Measurements from ENCODE around the gene WASF2. TPM values are rescaled to one million over a fixed set of nuclear protein-coding genes. Genes with fewer than 3 reads are reported as not detected.
A peak's percentile ranks its signal among the peaks of the same experiment; 100 is the strongest.

WASF2 gene
- total RNA-seq, 6 experiments from 2014 or later, result 18.4 to 38.1 (median 26.5) TPM

DNA sequence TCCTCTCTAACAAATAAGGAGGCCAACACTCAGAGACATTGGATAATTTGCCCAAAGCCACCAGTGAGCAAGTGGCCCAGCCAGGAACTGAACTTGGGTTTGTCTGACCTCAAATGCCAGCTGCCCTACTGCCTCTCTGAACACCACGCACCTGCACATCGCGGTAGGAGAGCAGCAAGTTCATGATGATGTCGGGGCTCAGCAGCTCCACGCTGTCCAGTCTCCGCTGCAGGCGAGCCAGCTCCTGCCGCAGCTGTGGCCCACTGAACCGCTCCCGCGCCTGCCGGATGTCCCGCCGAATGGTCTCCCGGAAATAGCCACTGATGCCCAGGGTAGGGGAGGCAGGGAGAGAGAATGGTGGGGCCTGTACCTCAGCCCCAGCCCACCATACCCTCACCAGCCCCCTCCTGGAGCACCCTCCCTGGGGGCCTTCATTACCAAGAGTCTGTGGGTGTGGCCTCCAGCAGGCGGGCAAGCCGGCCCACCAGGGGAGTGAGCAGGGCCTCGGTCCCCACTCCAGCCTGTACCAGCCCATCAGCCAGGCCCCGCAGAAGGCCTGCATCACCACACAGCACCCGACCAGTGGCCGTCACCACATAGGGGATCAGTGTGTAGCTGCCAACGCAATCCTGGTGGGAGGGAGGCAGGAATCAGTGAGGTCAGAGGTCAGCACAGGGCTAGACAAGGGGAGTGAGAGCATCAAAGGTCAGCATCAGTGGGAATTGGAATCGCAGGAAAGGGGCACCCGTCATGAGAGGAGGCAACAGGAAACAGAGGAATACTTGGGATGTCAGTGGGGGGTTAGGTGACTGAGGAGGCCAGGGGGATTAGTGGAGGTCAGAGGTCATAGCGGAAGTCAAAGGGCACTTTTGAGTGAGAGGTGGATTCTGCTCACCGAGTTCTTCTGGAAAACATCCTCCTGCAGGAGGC is 125.9 kb downstream of the WASF2 start:
- 86% methylated on average over 6 of the region's 26 CpGs for WGBS (ENCODE audit: insufficient coverage, low coverage, low lambda C conversion rate, missing lambda C conversion rate)
- intact Hi-C loops (cut with DNase I), result no loop called here
- Histone ChIP-seq H3K27me3 (no peaks in the 10 kb centered on the region), H3K36me3 (peaks cover 0 to 2% (median 0%) of the 10 kb centered on the region in 4 donors), H3K4me1 (peaks cover 0 to 22% (median 0%) of the 10 kb centered on the region in 4 donors), H3K27ac (no peak overlapping the region), H3K9me3 (no peaks in the 10 kb centered on the region), H3K4me3 (no peak overlapping the region)
- no peak for ATAC-seq
- no peak for DNase-seq
- TF ChIP-seq CTCF (IDR thresholded peaks at IDR 0.05) (no peak), POLR2A (IDR thresholded peaks at IDR 0.05) (no peak)

GRCh38 chr1:27361553-27361952 is 128.4 kb downstream of the WASF2 start:
- ATAC-seq (no peak), DNase-seq (no peak)
- intact Hi-C loops (cut with DNase I), result no loop called here
- Histone ChIP-seq H3K27ac (no peak overlapping the region), H3K4me1 (peaks cover 0 to 20% (median 4%) of the 10 kb centered on the region in 4 donors), H3K4me3 (no peak overlapping the region), H3K9me3 (no peaks in the 10 kb centered on the region), H3K36me3 (peaks cover 0 to 2% (median 0%) of the 10 kb centered on the region in 4 donors), H3K27me3 (no peaks in the 10 kb centered on the region)
- no CpG with 5 or more reads among the region's 8 CpGs for WGBS (ENCODE audit: insufficient coverage, low coverage, low lambda C conversion rate, missing lambda C conversion rate)
- TF ChIP-seq CTCF (IDR thresholded peaks at IDR 0.05) (no peak), POLR2A (IDR thresholded peaks at IDR 0.05) (no peak)

DNA sequence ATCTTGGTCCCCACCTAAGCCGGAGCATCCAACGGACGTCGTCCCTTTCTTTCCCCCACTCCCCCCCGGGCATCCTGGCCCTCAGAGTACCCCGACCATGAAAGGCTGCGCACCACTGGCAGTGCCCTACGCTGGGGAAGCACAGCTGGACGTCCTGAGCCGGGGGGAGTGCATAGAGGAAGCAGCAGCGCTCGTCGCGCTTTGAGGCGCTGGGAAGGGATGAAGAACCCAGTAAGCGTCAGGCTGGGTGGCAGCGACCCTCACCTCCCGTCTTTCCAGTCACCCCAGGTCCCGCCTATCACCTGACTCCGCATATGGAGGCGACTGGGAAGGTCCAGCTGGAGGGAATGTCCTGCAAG is 128.9 kb downstream of the WASF2 start:
- peaks cover 0 to 2% (median 0%) of the 10 kb centered on the region in 4 donors for H3K36me3 ChIP-seq
- DNase-seq, result no peak
- H3K4me1 ChIP-seq, result peaks cover 0 to 18% (median 4%) of the 10 kb centered on the region in 4 donors
- no peak overlapping the region for H3K4me3 ChIP-seq
- no peaks in the 10 kb centered on the region for H3K27me3 ChIP-seq
- H3K9me3 ChIP-seq, result no peaks in the 10 kb centered on the region
- WGBS (ENCODE audit: insufficient coverage, low coverage, low lambda C conversion rate, missing lambda C conversion rate), result 89% methylated on average over 13 of the region's 21 CpGs
- ATAC-seq, result no peak
- TF ChIP-seq CTCF (IDR thresholded peaks at IDR 0.05) (no peak), POLR2A (IDR thresholded peaks at IDR 0.05) (no peak)
- H3K27ac ChIP-seq, result no peak overlapping the region
- intact Hi-C loops (cut with DNase I), result no loop called here

DNA sequence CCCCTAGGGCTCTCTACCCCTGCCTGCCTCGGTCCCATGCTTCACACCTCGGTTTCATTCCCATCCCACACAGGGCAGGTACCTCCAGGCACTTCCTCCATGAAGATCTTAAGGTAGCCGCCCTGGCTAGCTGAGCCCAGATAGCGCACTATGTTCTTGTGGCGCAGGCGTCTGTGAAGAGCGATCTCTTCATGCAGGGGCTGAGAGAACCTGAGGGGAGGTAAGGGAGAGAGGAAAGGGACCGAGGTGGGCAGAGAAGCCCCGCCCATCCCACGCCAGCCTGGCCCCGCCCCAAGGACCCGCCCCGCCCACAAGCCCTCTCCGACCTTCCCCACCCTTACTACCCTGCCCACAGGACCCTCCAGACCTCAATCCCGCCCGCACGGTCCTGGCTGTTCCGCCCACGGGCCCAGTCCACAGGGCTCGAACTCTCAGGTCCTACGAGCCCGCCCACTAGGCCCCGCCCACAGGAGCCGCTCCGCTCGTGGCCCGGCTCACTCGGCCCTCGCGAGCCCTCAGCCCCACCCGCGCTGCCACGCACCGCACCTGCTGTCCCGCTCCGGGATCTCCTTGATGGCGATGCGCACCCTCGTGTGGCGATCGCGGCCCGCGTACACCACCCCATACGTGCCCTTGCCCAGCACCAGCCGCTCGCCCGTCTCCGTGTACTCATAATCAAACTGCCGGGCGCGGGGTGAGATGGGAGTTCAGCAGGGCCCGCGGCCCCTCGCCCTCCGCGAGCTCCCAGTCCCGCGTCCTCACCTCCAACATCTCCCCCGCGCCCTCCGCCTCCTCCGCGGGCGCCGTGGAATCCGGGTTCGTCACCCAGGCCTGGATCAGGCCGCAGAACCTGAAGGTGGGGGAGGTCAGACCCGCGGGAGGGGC is 129.6 kb downstream of the WASF2 start:
- no peaks in the 10 kb centered on the region for H3K9me3 ChIP-seq
- ATAC-seq (peak in 1 of 4 donors; percentile 42), DNase-seq (no peak)
- H3K4me1 ChIP-seq, result peaks cover 0 to 12% (median 4%) of the 10 kb centered on the region in 4 donors
- peaks cover 0 to 2% (median 0%) of the 10 kb centered on the region in 4 donors for H3K36me3 ChIP-seq
- intact Hi-C loops (cut with DNase I), result no loop called here
- peak overlapping the region in 1 of 3 donors; percentile 37 for H3K4me3 ChIP-seq
- H3K27me3 ChIP-seq, result no peaks in the 10 kb centered on the region
- TF ChIP-seq CTCF (IDR thresholded peaks at IDR 0.05), result no peak
- TF ChIP-seq POLR2A (IDR thresholded peaks at IDR 0.05), result no peak
- no peak overlapping the region for H3K27ac ChIP-seq
- 29% methylated on average over 18 of the region's 71 CpGs for WGBS (ENCODE audit: insufficient coverage, low coverage, low lambda C conversion rate, missing lambda C conversion rate)

Data from right lobe of liver (tissue), 6 donors.